CD4-positive, alpha-beta T cell (primary cell): Measurements from ENCODE around the gene UFL1. TPM values are rescaled to one million over a fixed set of nuclear protein-coding genes. Genes with fewer than 3 reads are reported as not detected.
"Not testable (repeated sequence)": the region's sequence is repeated elsewhere in the genome, so short reads cannot be mapped to it uniquely, and the experiment has no call there.

Source experiments
- ATAC-seq: fragments of 200-7000 bp; cut with Tn5 transposase; one replicate; pipeline ENCODE4 v1.10.0; 2022; ENCODE audit warnings: mild to moderate bottlenecking; ENCODE audit not compliant: poor library complexity
- CTCF ChIA-PET: fragments of 350-600 bp; sonication (Branson Sonifier 250); formaldehyde crosslinking; loops from one replicate; lab custom pipeline; 2021; ENCODE audit warnings: antibody characterized with exemption, inconsistent platforms; lab: Charles Lee
- POLR2A ChIA-PET: fragments of 350-600 bp; sonication (Branson Sonifier 250); formaldehyde crosslinking; loops from one replicate; lab custom pipeline; 2021; ENCODE audit warnings: antibody characterized with exemption, inconsistent platforms; lab: Charles Lee
- DNase-seq, 14 experiments: peaks; one replicate each; pipeline ENCODE4 v3.0.0-alpha.2; 2013 to 2020; ENCODE audit warnings: mixed read lengths in 2 of 14
- H3K27ac ChIP-seq, 2 donors: one replicate each; pipeline versions ENCODE4 v1.5.1 to v1.7.0; 2013; ENCODE audit warnings: low read length in 2 of 2, low read depth in 1 of 2, mild to moderate bottlenecking in 1 of 2
- H3K27me3 ChIP-seq, 2 experiments: 1 replicate in 1 of 2; 2 replicates in 1 of 2; pipeline versions ENCODE4 v1.6.1 to v1.7.0; 2013; ENCODE audit warnings: low read length in 2 of 2, control low read depth in 1 of 2, mild to moderate bottlenecking in 1 of 2, moderate library complexity in 1 of 2; ENCODE audit not compliant: insufficient read depth in 2 of 2, control insufficient read depth in 1 of 2
- H3K36me3 ChIP-seq: one replicate; pipeline ENCODE4 v1.6.1; 2013; ENCODE audit warnings: low read length, control low read depth; ENCODE audit not compliant: insufficient read depth
- H3K4me1 ChIP-seq: one replicate; pipeline ENCODE4 v1.6.1; 2013; ENCODE audit warnings: low read length, control low read depth; ENCODE audit not compliant: insufficient read depth
- H3K4me3 ChIP-seq: one replicate; pipeline ENCODE4 v1.5.1; 2013; ENCODE audit warnings: mild to moderate bottlenecking, low read length, moderate library complexity
- H3K9me3 ChIP-seq, 2 experiments: 1 replicate in 1 of 2; 2 replicates in 1 of 2; pipeline versions ENCODE4 v1.6.1 to v1.7.0; 2013; ENCODE audit warnings: low read length in 2 of 2, mild to moderate bottlenecking in 2 of 2, control low read depth in 1 of 2, moderate library complexity in 1 of 2; ENCODE audit not compliant: control insufficient read depth in 1 of 2, insufficient read depth in 1 of 2
- H3K27ac Mint-ChIP-seq: one replicate; pipeline ENCODE4 v1.8.0; 2020; ENCODE audit warnings: mixed read lengths
- H3K27me3 Mint-ChIP-seq: one replicate; pipeline ENCODE4 v1.8.0; 2021; ENCODE audit warnings: mixed read lengths
- H3K36me3 Mint-ChIP-seq: one replicate; pipeline ENCODE4 v1.8.0; 2021; ENCODE audit warnings: low read depth, mixed read lengths
- H3K4me1 Mint-ChIP-seq: one replicate; pipeline ENCODE4 v1.8.0; 2021; ENCODE audit warnings: low read depth, mixed read lengths
- H3K4me3 Mint-ChIP-seq: one replicate; pipeline ENCODE4 v1.8.0; 2020; ENCODE audit warnings: mild to moderate bottlenecking, mixed read lengths
- H3K9me3 Mint-ChIP-seq: one replicate; pipeline ENCODE4 v1.8.0; 2020; ENCODE audit warnings: mixed read lengths
- CTCF ChIP-seq: fragments of 200-600 bp; IDR thresholded peaks from one replicate; pipeline ENCODE4 v1.8.0; 2022; ENCODE audit warnings: antibody characterized with exemption, mild to moderate bottlenecking
- intact Hi-C, 2 experiments: fragments of 100-400 bp; cut with DNase I in 1 of 2; cut with micrococcal nuclease in 1 of 2; formaldehyde crosslinking; loops; one replicate each; pipeline versions ENCODE4 v1.15.1 to v1.9.0; 2023 to 2025; cut with DNase I, micrococcal nuclease
- total RNA-seq, 174 experiments: library from RNA in 2 of 174; stranded (reverse) in 2 of 174; gene quantifications; one replicate each; pipeline ENCODE4 v1.2.3 and lab custom pipeline; 2021 to 2026

The UFL1 gene
- total RNA-seq, 2 experiments from 2014 or later: 22.1 TPM

DNA sequence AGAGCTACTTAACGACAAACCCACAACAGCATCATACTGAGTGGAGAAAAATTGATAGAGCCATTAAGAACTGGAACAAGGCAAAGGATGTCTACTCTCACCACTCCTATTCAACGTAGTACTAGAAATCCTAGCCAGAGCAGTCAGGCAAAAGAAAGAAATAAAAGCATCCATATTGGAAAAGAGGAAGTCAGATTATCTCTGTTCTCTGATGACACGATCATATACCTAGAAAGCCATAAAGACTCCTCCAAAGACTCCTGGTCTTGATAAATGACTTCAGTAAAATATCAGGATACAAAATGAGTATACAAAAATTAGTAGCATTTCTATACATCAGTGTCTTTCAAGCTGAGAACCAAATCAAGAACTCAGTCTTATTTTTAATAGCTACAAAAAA lies 24.3 kb downstream of the UFL1 start:
- CTCF ChIA-PET: interaction anchor here (0.6 kb wide), 1 partner anchor 16 kb away, joined by 3 read pairs; no protein-coding TSS in a partner anchor
- Histone ChIP-seq H3K36me3 (peaks cover 76% of the 10 kb centered on the region), H3K9me3 (no peaks in the 10 kb centered on the region), H3K4me1 (no peaks in the 10 kb centered on the region), H3K27me3 (no peaks in the 10 kb centered on the region), H3K27ac (no peak overlapping the region), H3K4me3 (no peak overlapping the region)
- ATAC-seq (no peak), DNase-seq (no peak)
- Mint-ChIP-seq H3K27me3 (no peaks in the 10 kb centered on the region), H3K9me3 (no peaks in the 10 kb centered on the region), H3K36me3 (peaks cover 73% of the 10 kb centered on the region), H3K4me1 (no peaks in the 10 kb centered on the region), H3K4me3 (no peak overlapping the region), H3K27ac (no peak overlapping the region)
- POLR2A ChIA-PET: no interaction called here
- TF ChIP-seq CTCF: no peak
- intact Hi-C loops: no loop called here

DNA sequence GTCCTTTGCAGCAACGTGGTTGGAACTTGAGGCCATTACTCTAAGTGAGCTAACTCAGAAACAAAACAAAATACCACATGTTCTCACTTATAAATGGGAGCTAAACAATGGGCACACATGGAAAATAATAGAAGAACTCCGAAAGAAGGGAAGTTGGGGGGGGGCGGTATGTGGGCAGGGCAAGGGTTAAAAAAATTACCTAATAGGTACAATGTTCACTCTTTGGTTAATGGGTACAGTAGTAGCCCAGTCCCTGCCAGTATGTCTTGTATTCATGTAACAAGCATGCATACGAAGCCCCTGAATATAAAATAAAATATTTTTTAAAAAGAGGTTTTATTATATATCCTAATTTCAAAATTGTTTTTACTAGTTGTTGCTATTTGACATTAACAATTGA lies 26.0 kb downstream of the UFL1 start:
- H3K4me1 ChIP-seq: no peaks in the 10 kb centered on the region
- H3K36me3 ChIP-seq: peaks cover 85% of the 10 kb centered on the region
- Mint-ChIP-seq H3K27ac (no peak overlapping the region), H3K4me1 (no peaks in the 10 kb centered on the region), H3K9me3 (no peaks in the 10 kb centered on the region), H3K36me3 (peaks cover 80% of the 10 kb centered on the region), H3K4me3 (no peak overlapping the region), H3K27me3 (no peaks in the 10 kb centered on the region)
- H3K4me3 ChIP-seq: no peak overlapping the region
- intact Hi-C loops: no loop called here
- ATAC-seq: no peak
- CTCF ChIA-PET: no interaction called here
- no peak for TF ChIP-seq CTCF
- no peaks in the 10 kb centered on the region for H3K27me3 ChIP-seq
- H3K9me3 ChIP-seq: no peaks in the 10 kb centered on the region
- POLR2A ChIA-PET: no interaction called here
- H3K27ac ChIP-seq: no peak overlapping the region
- DNase-seq: no peak

DNA sequence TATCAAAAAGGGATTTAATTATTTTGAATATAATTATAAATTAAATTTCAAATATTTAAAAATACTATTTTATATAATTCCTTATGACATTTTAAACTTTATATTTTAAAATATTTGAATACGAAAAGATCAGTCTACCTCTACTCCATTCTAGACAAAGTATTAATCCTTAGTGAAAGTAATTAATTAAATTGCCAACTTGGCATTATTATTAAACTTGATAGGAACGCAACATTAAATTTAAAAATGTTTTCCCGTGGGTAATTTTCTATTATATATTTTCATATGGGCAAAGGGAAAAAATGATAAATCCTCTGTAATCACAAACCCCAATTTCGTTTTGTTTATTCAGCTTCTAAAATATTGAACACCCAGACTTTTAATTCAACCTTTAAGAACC lies 33.0 kb downstream of the UFL1 start:
- Histone ChIP-seq H3K9me3 (no peaks in the 10 kb centered on the region), H3K27ac (no peak overlapping the region), H3K27me3 (no peaks in the 10 kb centered on the region), H3K4me3 (no peak overlapping the region), H3K36me3 (peaks cover 48% of the 10 kb centered on the region), H3K4me1 (no peaks in the 10 kb centered on the region)
- intact Hi-C loops: no loop called here
- no peaks in the 10 kb centered on the region for H3K4me1 Mint-ChIP-seq
- no peak overlapping the region for H3K4me3 Mint-ChIP-seq
- no peaks in the 10 kb centered on the region for H3K27me3 Mint-ChIP-seq
- H3K9me3 Mint-ChIP-seq: no peaks in the 10 kb centered on the region
- CTCF ChIA-PET: no interaction called here
- no peak for ATAC-seq
- H3K27ac Mint-ChIP-seq: no peak overlapping the region
- peaks cover 68% of the 10 kb centered on the region for H3K36me3 Mint-ChIP-seq
- no peak for TF ChIP-seq CTCF
- POLR2A ChIA-PET: no interaction called here
- DNase-seq: no peak

GRCh38 chr6:96559740-96560139 lies 38.1 kb downstream of the UFL1 start:
- H3K9me3 Mint-ChIP-seq, H3K4me3 Mint-ChIP-seq, intact Hi-C loops, CTCF ChIA-PET, H3K4me3 ChIP-seq, H3K27me3 Mint-ChIP-seq, H3K27ac ChIP-seq, H3K4me1 ChIP-seq, ATAC-seq, H3K27ac Mint-ChIP-seq, H3K27me3 ChIP-seq, H3K4me1 Mint-ChIP-seq, H3K9me3 ChIP-seq, DNase-seq, H3K36me3 ChIP-seq, POLR2A ChIA-PET: not testable (repeated sequence)
- peaks cover 25% of the 10 kb centered on the region for H3K36me3 Mint-ChIP-seq
